Parathyroid adenoma (tissue), 2 donors: ENCODE results near the gene PRICKLE1.

Source experiments
- H2AFZ ChIP-seq: fragments of 300-600 bp; sonication (generic); one replicate; pipeline ENCODE4 v1.7.0; 2017; ENCODE audit warnings: antibody characterized with exemption, mild to moderate bottlenecking
- H3K27ac ChIP-seq: fragments of 300-600 bp; sonication (generic); one replicate; pipeline ENCODE4 v1.7.0; 2017
- H3K27me3 ChIP-seq: fragments of 300-600 bp; sonication (generic); one replicate; pipeline ENCODE4 v1.7.0; 2017; ENCODE audit warnings: low read length; ENCODE audit not compliant: control insufficient read depth, insufficient read depth
- H3K36me3 ChIP-seq: fragments of 300-600 bp; sonication (generic); one replicate; pipeline ENCODE4 v1.7.0; 2017; ENCODE audit warnings: low read length; ENCODE audit not compliant: control insufficient read depth, insufficient read depth
- H3K4me1 ChIP-seq: fragments of 300-600 bp; sonication (generic); one replicate; pipeline ENCODE4 v1.7.0; 2017; ENCODE audit warnings: control low read depth
- H3K4me2 ChIP-seq: fragments of 300-600 bp; sonication (generic); one replicate; pipeline ENCODE4 v1.7.0; 2017; ENCODE audit warnings: low read length
- H3K4me3 ChIP-seq: fragments of 300-600 bp; sonication (generic); one replicate; pipeline ENCODE4 v1.7.0; 2017; ENCODE audit warnings: low read depth, low read length
- H3K79me2 ChIP-seq: fragments of 300-600 bp; sonication (generic); one replicate; pipeline ENCODE4 v1.7.0; 2017; ENCODE audit warnings: control low read depth
- H3K9ac ChIP-seq: fragments of 300-600 bp; sonication (generic); one replicate; pipeline ENCODE4 v1.7.0; 2017; ENCODE audit warnings: mild to moderate bottlenecking
- H3K9me3 ChIP-seq: fragments of 300-600 bp; sonication (generic); one replicate; pipeline ENCODE4 v1.7.0; 2017; ENCODE audit warnings: low read length; ENCODE audit not compliant: control insufficient read depth
- CTCF ChIP-seq: fragments of 300-600 bp; sonication (generic); IDR thresholded peaks from one replicate; pipeline ENCODE4 v1.7.0; 2017; ENCODE audit warnings: antibody characterized with exemption, mild to moderate bottlenecking
- donor health status: primary hyperparathyroidism.

The PRICKLE1 gene

GRCh38 chr12:42421844-42422779 lies 167.4 kb downstream of the PRICKLE1 start:
- H2AFZ ChIP-seq: no peak overlapping the region
- no peaks in the 10 kb centered on the region for H3K36me3 ChIP-seq
- no peak overlapping the region for H3K4me3 ChIP-seq
- H3K27me3 ChIP-seq: no peaks in the 10 kb centered on the region
- H3K9me3 ChIP-seq: no peaks in the 10 kb centered on the region
- no peak overlapping the region for H3K9ac ChIP-seq
- no peak for TF ChIP-seq CTCF
- no peak overlapping the region for H3K4me2 ChIP-seq
- no peaks in the 10 kb centered on the region for H3K79me2 ChIP-seq
- no peak overlapping the region for H3K27ac ChIP-seq
- H3K4me1 ChIP-seq: peaks cover 8% of the 10 kb centered on the region

GRCh38 chr12:42420395-42420794 lies 169.2 kb downstream of the PRICKLE1 start:
- TF ChIP-seq CTCF: no peak
- H3K27me3 ChIP-seq: no peaks in the 10 kb centered on the region
- no peaks in the 10 kb centered on the region for H3K79me2 ChIP-seq
- no peaks in the 10 kb centered on the region for H3K9me3 ChIP-seq
- H3K4me2 ChIP-seq: no peak overlapping the region
- no peak overlapping the region for H3K27ac ChIP-seq
- peaks cover 8% of the 10 kb centered on the region for H3K4me1 ChIP-seq
- H3K9ac ChIP-seq: no peak overlapping the region
- H3K36me3 ChIP-seq: no peaks in the 10 kb centered on the region
- H2AFZ ChIP-seq: no peak overlapping the region
- H3K4me3 ChIP-seq: no peak overlapping the region

- no peak overlapping the region for H3K4me2 ChIP-seq
- no peak for TF ChIP-seq CTCF
- no peak overlapping the region for H3K4me3 ChIP-seq
- H3K9me3 ChIP-seq: no peaks in the 10 kb centered on the region
- H2AFZ ChIP-seq: no peak overlapping the region
- H3K27me3 ChIP-seq: no peaks in the 10 kb centered on the region
- no peaks in the 10 kb centered on the region for H3K36me3 ChIP-seq
- no peaks in the 10 kb centered on the region for H3K79me2 ChIP-seq
- H3K27ac ChIP-seq: no peak overlapping the region
- no peak overlapping the region for H3K9ac ChIP-seq
- H3K4me1 ChIP-seq: no peaks in the 10 kb centered on the region
Measured at GRCh38 chr12:42410340-42410739, 179.2 kb downstream of the PRICKLE1 start.

- Histone ChIP-seq H3K4me1 (no peaks in the 10 kb centered on the region), H3K4me2 (no peak overlapping the region), H3K4me3 (no peak overlapping the region)
Measured at GRCh38 chr12:42409471-42409870, 180.1 kb downstream of the PRICKLE1 start.

More at GRCh38 chr12:42409471-42409870, 180.1 kb downstream of the PRICKLE1 start:
- no peak overlapping the region for H3K9ac ChIP-seq
- no peaks in the 10 kb centered on the region for H3K79me2 ChIP-seq
- no peak overlapping the region for H3K27ac ChIP-seq
- H3K27me3 ChIP-seq: no peaks in the 10 kb centered on the region
- H2AFZ ChIP-seq: no peak overlapping the region
- TF ChIP-seq CTCF: no peak
- no peaks in the 10 kb centered on the region for H3K36me3 ChIP-seq
- no peaks in the 10 kb centered on the region for H3K9me3 ChIP-seq
